ENCODE results near the gene LEMD2.

The LEMD2 gene

DNA sequence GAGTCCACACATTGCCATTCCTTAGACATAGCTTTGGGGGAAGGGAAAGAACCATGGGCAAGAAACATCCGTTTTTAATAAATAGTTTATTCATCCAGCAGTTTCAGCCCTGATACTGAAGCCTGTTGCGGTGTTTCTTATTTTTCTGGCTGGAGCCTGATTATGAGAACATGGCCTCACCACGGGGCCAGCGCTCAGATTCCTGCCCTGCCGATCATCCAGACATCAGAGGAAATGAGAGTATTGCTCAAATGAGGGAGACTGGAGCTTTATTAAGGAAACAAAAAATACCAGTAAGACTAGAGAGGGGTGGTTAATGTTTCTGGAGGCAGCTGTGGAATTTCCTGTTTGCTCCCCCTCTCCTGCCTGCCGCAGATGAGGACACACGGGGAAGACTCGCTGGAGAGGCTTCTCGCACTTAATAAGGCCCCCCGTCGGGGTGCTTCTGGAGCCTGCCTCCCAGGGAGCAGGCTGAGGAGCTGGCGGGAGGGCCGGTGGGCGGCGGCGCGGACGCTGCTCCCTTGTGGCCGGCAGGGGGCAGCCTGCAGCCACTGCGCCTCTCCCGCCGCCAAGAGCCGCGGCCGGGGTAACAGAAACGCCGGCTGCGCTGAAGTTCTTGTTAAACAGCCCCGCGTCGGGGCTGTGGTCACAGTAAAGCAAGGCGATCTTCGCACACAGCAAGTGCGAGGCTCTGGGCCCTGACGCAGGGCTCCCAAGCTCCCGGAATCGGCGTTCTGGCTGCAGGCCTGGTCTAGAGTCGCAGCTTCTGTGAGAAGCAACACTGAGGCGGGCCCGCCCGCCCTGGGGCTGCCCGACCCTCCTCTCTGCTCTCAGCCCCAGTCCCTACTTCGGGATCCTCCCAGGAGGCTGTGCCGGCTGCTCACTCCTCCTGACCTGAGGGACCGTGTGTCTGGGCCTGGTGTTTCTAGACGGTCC, 17.5 kb downstream of the LEMD2 start (continued):
- no peak for TF ChIP-seq ZNF610 (tag by site-specific recombination; IDR thresholded peaks at IDR 0.05; ENCODE audit: borderline replicate concordance)
- no peak for TF ChIP-seq ZNF670 (tag by site-specific recombination; IDR thresholded peaks at IDR 0.05; ENCODE audit: low read depth)
- TF ChIP-seq ZNF777 (tag by site-specific recombination; IDR thresholded peaks at IDR 0.05; ENCODE audit: borderline replicate concordance): no peak
- TF ChIP-seq, protein P1, sequence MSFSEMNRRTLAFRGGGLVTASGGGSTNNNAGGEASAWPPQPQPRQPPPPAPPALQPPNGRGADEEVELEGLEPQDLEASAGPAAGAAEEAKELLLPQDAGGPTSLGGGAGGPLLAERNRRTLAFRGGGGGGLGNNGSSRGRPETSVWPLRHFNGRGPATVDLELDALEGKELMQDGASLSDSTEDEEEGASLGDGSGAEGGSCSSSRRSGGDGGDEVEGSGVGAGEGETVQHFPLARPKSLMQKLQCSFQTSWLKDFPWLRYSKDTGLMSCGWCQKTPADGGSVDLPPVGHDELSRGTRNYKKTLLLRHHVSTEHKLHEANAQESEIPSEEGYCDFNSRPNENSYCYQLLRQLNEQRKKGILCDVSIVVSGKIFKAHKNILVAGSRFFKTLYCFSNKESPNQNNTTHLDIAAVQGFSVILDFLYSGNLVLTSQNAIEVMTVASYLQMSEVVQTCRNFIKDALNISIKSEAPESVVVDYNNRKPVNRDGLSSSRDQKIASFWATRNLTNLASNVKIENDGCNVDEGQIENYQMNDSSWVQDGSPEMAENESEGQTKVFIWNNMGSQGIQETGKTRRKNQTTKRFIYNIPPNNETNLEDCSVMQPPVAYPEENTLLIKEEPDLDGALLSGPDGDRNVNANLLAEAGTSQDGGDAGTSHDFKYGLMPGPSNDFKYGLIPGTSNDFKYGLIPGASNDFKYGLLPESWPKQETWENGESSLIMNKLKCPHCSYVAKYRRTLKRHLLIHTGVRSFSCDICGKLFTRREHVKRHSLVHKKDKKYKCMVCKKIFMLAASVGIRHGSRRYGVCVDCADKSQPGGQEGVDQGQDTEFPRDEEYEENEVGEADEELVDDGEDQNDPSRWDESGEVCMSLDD (tag by site-specific recombination; IDR thresholded peaks at IDR 0.05): no peak
- TF ChIP-seq, protein P2, sequence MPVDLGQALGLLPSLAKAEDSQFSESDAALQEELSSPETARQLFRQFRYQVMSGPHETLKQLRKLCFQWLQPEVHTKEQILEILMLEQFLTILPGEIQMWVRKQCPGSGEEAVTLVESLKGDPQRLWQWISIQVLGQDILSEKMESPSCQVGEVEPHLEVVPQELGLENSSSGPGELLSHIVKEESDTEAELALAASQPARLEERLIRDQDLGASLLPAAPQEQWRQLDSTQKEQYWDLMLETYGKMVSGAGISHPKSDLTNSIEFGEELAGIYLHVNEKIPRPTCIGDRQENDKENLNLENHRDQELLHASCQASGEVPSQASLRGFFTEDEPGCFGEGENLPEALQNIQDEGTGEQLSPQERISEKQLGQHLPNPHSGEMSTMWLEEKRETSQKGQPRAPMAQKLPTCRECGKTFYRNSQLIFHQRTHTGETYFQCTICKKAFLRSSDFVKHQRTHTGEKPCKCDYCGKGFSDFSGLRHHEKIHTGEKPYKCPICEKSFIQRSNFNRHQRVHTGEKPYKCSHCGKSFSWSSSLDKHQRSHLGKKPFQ (tag by site-specific recombination; IDR thresholded peaks at IDR 0.05): no peak
- TF ChIP-seq KLF16 (tag by site-specific recombination; IDR thresholded peaks at IDR 0.05): no peak
- TF ChIP-seq SP3 (tag by site-specific recombination; IDR thresholded peaks at IDR 0.05): no peak
- TF ChIP-seq ZFP3 (tag by site-specific recombination; IDR thresholded peaks at IDR 0.05; ENCODE audit: low read depth): no peak
- no peak for TF ChIP-seq ZBTB1 (tag by site-specific recombination; IDR thresholded peaks at IDR 0.05)
- TF ChIP-seq, protein P3, sequence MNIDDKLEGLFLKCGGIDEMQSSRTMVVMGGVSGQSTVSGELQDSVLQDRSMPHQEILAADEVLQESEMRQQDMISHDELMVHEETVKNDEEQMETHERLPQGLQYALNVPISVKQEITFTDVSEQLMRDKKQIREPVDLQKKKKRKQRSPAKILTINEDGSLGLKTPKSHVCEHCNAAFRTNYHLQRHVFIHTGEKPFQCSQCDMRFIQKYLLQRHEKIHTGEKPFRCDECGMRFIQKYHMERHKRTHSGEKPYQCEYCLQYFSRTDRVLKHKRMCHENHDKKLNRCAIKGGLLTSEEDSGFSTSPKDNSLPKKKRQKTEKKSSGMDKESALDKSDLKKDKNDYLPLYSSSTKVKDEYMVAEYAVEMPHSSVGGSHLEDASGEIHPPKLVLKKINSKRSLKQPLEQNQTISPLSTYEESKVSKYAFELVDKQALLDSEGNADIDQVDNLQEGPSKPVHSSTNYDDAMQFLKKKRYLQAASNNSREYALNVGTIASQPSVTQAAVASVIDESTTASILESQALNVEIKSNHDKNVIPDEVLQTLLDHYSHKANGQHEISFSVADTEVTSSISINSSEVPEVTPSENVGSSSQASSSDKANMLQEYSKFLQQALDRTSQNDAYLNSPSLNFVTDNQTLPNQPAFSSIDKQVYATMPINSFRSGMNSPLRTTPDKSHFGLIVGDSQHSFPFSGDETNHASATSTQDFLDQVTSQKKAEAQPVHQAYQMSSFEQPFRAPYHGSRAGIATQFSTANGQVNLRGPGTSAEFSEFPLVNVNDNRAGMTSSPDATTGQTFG (tag by site-specific recombination; IDR thresholded peaks at IDR 0.05; ENCODE audit: borderline replicate concordance): no peak
- peak; percentile 44; the same call in 1 of the 2 replicates for TF ChIP-seq ZNF561 (tag by site-specific recombination; IDR thresholded peaks at IDR 0.05; ENCODE audit: borderline replicate concordance)
- TF ChIP-seq ZNF549 (tag by site-specific recombination; IDR thresholded peaks at IDR 0.05): no peak
- no peak for TF ChIP-seq ZNF311 (tag by site-specific recombination; IDR thresholded peaks at IDR 0.05; ENCODE audit: borderline replicate concordance)
- peak; percentile 94 for TF ChIP-seq ZBTB17 (tag by site-specific recombination; IDR thresholded peaks at IDR 0.05)
- no peak for TF ChIP-seq ZNF48 (tag by site-specific recombination; IDR thresholded peaks at IDR 0.05)
- 0 out of 2 replicates have a peak, but pooled peaks have one; percentile 50 for TF ChIP-seq ZNF184 (tag by site-specific recombination; IDR thresholded peaks at IDR 0.05)
- TF ChIP-seq, protein P4, sequence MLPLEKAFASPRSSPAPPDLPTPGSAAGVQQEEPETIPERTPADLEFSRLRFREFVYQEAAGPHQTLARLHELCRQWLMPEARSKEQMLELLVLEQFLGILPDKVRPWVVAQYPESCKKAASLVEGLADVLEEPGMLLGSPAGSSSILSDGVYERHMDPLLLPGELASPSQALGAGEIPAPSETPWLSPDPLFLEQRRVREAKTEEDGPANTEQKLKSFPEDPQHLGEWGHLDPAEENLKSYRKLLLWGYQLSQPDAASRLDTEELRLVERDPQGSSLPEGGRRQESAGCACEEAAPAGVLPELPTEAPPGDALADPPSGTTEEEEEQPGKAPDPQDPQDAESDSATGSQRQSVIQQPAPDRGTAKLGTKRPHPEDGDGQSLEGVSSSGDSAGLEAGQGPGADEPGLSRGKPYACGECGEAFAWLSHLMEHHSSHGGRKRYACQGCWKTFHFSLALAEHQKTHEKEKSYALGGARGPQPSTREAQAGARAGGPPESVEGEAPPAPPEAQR (tag by site-specific recombination; IDR thresholded peaks at IDR 0.05): no peak
- no peak for TF ChIP-seq ZNF221 (tag by site-specific recombination; IDR thresholded peaks at IDR 0.05; ENCODE audit: borderline replicate concordance)
- TF ChIP-seq ZNF510 (tag by site-specific recombination; IDR thresholded peaks at IDR 0.05; ENCODE audit: insufficient replicate concordance): no peak
- no peak for TF ChIP-seq SCRT1 (tag by site-specific recombination; IDR thresholded peaks at IDR 0.05; ENCODE audit: borderline replicate concordance)
- TF ChIP-seq OVOL3 (tag by site-specific recombination; IDR thresholded peaks at IDR 0.05): no peak
- no peak for TF ChIP-seq ZNF274 (IDR thresholded peaks at IDR 0.05; ENCODE audit: low read length)
- no peak for TF ChIP-seq ZNF274 (tag by site-specific recombination; IDR thresholded peaks at IDR 0.05; ENCODE audit: borderline replicate concordance)
- peak; percentile 87 for TF ChIP-seq IKZF3 (tag by site-specific recombination; IDR thresholded peaks at IDR 0.05)
- TF ChIP-seq ZNF223 (tag by site-specific recombination; IDR thresholded peaks at IDR 0.05): no peak
- TF ChIP-seq, protein P5, sequence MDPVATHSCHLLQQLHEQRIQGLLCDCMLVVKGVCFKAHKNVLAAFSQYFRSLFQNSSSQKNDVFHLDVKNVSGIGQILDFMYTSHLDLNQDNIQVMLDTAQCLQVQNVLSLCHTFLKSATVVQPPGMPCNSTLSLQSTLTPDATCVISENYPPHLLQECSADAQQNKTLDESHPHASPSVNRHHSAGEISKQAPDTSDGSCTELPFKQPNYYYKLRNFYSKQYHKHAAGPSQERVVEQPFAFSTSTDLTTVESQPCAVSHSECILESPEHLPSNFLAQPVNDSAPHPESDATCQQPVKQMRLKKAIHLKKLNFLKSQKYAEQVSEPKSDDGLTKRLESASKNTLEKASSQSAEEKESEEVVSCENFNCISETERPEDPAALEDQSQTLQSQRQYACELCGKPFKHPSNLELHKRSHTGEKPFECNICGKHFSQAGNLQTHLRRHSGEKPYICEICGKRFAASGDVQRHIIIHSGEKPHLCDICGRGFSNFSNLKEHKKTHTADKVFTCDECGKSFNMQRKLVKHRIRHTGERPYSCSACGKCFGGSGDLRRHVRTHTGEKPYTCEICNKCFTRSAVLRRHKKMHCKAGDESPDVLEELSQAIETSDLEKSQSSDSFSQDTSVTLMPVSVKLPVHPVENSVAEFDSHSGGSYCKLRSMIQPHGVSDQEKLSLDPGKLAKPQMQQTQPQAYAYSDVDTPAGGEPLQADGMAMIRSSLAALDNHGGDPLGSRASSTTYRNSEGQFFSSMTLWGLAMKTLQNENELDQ (tag by site-specific recombination; IDR thresholded peaks at IDR 0.05; ENCODE audit: low read depth): no peak
- no peak for TF ChIP-seq WT1 (tag by site-specific recombination; IDR thresholded peaks at IDR 0.05)
- no peak for TF ChIP-seq ZNF214 (tag by site-specific recombination; IDR thresholded peaks at IDR 0.05; ENCODE audit: borderline replicate concordance)
- TF ChIP-seq ZNF623 (tag by site-specific recombination; IDR thresholded peaks at IDR 0.05): no peak

Measured in HEK293 (cell line).